ENCODE measurements around the gene ULK1.
"Not testable (repeated sequence)": the region's sequence is repeated elsewhere in the genome, so short reads cannot be mapped to it uniquely, and the experiment has no call there.

Gene ULK1

GRCh38 chr12:131943389-131943788, 49.0 kb downstream of the ULK1 start:
- DNase-seq (ENCODE audit: low read depth in 2 of 2) = no peak

- no peak for DNase-seq (ENCODE audit: low read depth in 2 of 2)
Measured at GRCh38 chr12:131943876-131944275, 49.5 kb downstream of the ULK1 start.

GRCh38 chr12:131944601-131945251, 50.3 kb downstream of the ULK1 start:
- no peak for DNase-seq (ENCODE audit: low read depth in 2 of 2)

GRCh38 chr12:131946757-131947156, 52.3 kb downstream of the ULK1 start:
- no peak for DNase-seq (ENCODE audit: low read depth in 2 of 2)

- no peak for DNase-seq (ENCODE audit: low read depth in 2 of 2)
Measured at GRCh38 chr12:131947482-131948027, 53.1 kb downstream of the ULK1 start.

GRCh38 chr12:131948166-131948712, 53.8 kb downstream of the ULK1 start:
- no peak for DNase-seq (ENCODE audit: low read depth in 2 of 2)

GRCh38 chr12:131948713-131949430, 54.5 kb downstream of the ULK1 start:
- DNase-seq (ENCODE audit: low read depth in 2 of 2) = not testable (repeated sequence)

- peak; percentile 96 to 97 for DNase-seq (ENCODE audit: low read depth in 2 of 2)
Measured at GRCh38 chr12:131949431-131950181, 55.2 kb downstream of the ULK1 start, which contains the start of gene EP400. Gene EP400 (plus strand): TSS chr12:131949942. CDS start chr12:131960620, 10,678 bp downstream.

- peak; percentile 37 to 38 for DNase-seq (ENCODE audit: low read depth in 2 of 2)
Measured at GRCh38 chr12:131950182-131950913, 55.9 kb downstream of the ULK1 start.

- not testable (repeated sequence) for DNase-seq (ENCODE audit: low read depth in 2 of 2)
Measured at GRCh38 chr12:131953810-131954209, 59.4 kb downstream of the ULK1 start.

GRCh38 chr12:131954460-131954859, 60.0 kb downstream of the ULK1 start:
- not testable (repeated sequence) for DNase-seq (ENCODE audit: low read depth in 2 of 2)

- no peak for DNase-seq (ENCODE audit: low read depth in 2 of 2)
Measured at GRCh38 chr12:131959116-131959515, 64.7 kb downstream of the ULK1 start.

- DNase-seq (ENCODE audit: low read depth in 2 of 2) = no peak
Measured at GRCh38 chr12:131959641-131960589, 65.5 kb downstream of the ULK1 start.

GRCh38 chr12:131960590-131961325, 66.3 kb downstream of the ULK1 start:
- DNase-seq (ENCODE audit: low read depth in 2 of 2) = not testable (repeated sequence)

- DNase-seq (ENCODE audit: low read depth in 2 of 2) = not testable (repeated sequence)
Measured at GRCh38 chr12:131961328-131961727, 66.9 kb downstream of the ULK1 start.

- DNase-seq (ENCODE audit: low read depth in 2 of 2) = no peak
Measured at GRCh38 chr12:131962069-131962468, 67.6 kb downstream of the ULK1 start.

- no peak for DNase-seq (ENCODE audit: low read depth in 2 of 2)
Measured at GRCh38 chr12:131963381-131963780, 69.0 kb downstream of the ULK1 start.

GRCh38 chr12:131965073-131965472, 70.7 kb downstream of the ULK1 start:
- no peak for DNase-seq (ENCODE audit: low read depth in 2 of 2)

GRCh38 chr12:131971226-131971625, 76.8 kb downstream of the ULK1 start:
- no peak for DNase-seq (ENCODE audit: low read depth in 2 of 2)
